Muscle of back (tissue), 11 donors: ENCODE measurements around the gene EPN3. TPM values are rescaled to one million over a fixed set of nuclear protein-coding genes. Genes with fewer than 3 reads are reported as not detected.

Experiments used
- DNase-seq, 3 donors: peaks; one replicate each; pipeline versions ENCODE4 v3.0.0 to v3.0.0-alpha.2; 2013
- polyA plus RNA-seq, 10 donors: library from polyadenylated mRNA; unstranded; fragments of 120-200 nt; gene quantifications; one replicate each; pipeline ENCODE4 v1.2.1, GENCODE V29; 2013; ENCODE audit not compliant: insufficient read length in 10 of 10

The EPN3 gene
- polyA plus RNA-seq, 10 donors, result 0.81 to 3.5 (median 1.3) TPM

GRCh38 chr17:50508573-50509460 is 23.7 kb upstream of the EPN3 start:
- peak; percentile 28 to 70 (median 34) for DNase-seq

- no peak for DNase-seq
Measured at GRCh38 chr17:50511058-50511457, 21.5 kb upstream of the EPN3 start.

GRCh38 chr17:50513495-50513894 is 19.0 kb upstream of the EPN3 start:
- DNase-seq, result no peak

GRCh38 chr17:50514388-50514787 is 18.1 kb upstream of the EPN3 start:
- no peak for DNase-seq

- DNase-seq, result no peak
Measured at GRCh38 chr17:50514936-50515702, 17.4 kb upstream of the EPN3 start.

- no peak for DNase-seq
Measured at GRCh38 chr17:50517011-50517410, 15.5 kb upstream of the EPN3 start.

GRCh38 chr17:50517504-50518383 is 14.8 kb upstream of the EPN3 start:
- no peak for DNase-seq

- DNase-seq, result no peak
Measured at GRCh38 chr17:50518384-50519023, 14.0 kb upstream of the EPN3 start.

- DNase-seq, result no peak
Measured at GRCh38 chr17:50519141-50519834, 13.2 kb upstream of the EPN3 start.

- DNase-seq, result no peak
Measured at GRCh38 chr17:50520483-50520882, 12.1 kb upstream of the EPN3 start.

GRCh38 chr17:50521514-50521913 is 11.0 kb upstream of the EPN3 start:
- DNase-seq, result no peak

- no peak for DNase-seq
Measured at GRCh38 chr17:50522766-50523165, 9.8 kb upstream of the EPN3 start.

- DNase-seq, result no peak
Measured at GRCh38 chr17:50523208-50523607, 9.3 kb upstream of the EPN3 start.

GRCh38 chr17:50524838-50525237 is 7.7 kb upstream of the EPN3 start:
- no peak for DNase-seq

- DNase-seq, result no peak
Measured at GRCh38 chr17:50527155-50527762, 5.3 kb upstream of the EPN3 start.

- no peak for DNase-seq
Measured at GRCh38 chr17:50527949-50528474, 4.5 kb upstream of the EPN3 start.

GRCh38 chr17:50529849-50530248 is 2.7 kb upstream of the EPN3 start:
- no peak for DNase-seq

GRCh38 chr17:50531428-50532025 is 1.0 kb upstream of the EPN3 start:
- no peak for DNase-seq

GRCh38 chr17:50533185-50533584 is 650 bp downstream of the EPN3 start:
- no peak for DNase-seq

GRCh38 chr17:50533720-50534148 is 1.2 kb downstream of the EPN3 start:
- DNase-seq, result peak; percentile 38 to 76 (median 66)
